ENCODE results near the gene PLXNA1.

Gene PLXNA1

DNA sequence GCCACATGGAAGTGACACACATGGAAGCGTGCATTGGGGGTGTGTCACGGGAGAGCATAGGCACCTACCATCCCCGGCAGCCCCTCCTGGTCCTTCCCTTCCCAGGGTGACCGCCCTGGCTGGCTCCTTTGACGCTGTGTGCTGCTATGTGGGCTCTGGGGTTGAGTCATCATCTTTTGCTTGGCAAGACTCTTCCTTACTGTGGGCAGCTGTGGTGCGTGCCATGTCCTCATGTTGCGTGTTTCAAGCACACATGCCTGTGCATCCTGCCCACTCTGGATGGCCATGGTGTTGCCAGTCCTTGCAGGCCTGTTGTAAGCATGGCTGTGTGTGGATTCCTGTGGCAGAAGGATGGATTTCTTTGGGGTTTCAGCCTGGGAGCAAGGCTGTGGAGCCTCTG is 14.0 kb downstream of the PLXNA1 start:
- H3K27ac ChIP-seq (ENCODE audit: low read length): no peak overlapping the region
- TF ChIP-seq EZH2 (optimal IDR thresholded peaks at IDR 0.05; ENCODE audit: low read depth, low read length) (no peak), CTCF (IDR thresholded peaks at IDR 0.05; ENCODE audit: low read length) (no peak)
- no peak overlapping the region for H3K4me2 ChIP-seq (ENCODE audit: low read depth, low read length)
- no peaks in the 10 kb centered on the region for H3K79me2 ChIP-seq (ENCODE audit: low read length)
- no peaks in the 10 kb centered on the region for H4K20me1 ChIP-seq (ENCODE audit: insufficient read depth, low read length)
- H3K9me3 ChIP-seq (replicated peaks; ENCODE audit: insufficient read depth, low read length): no peaks in the 10 kb centered on the region
- H3K4me1 ChIP-seq (ENCODE audit: low read length): no peaks in the 10 kb centered on the region
- H2AFZ ChIP-seq (ENCODE audit: low read length): no peak overlapping the region
- DNase-seq: no peak
- H3K9me2 ChIP-seq (replicated peaks; ENCODE audit: insufficient read depth, low read length): no peaks in the 10 kb centered on the region
- no peaks in the 10 kb centered on the region for H3K36me3 ChIP-seq (replicated peaks; ENCODE audit: insufficient read depth, low read length)
- H3F3A ChIP-seq (ENCODE audit: insufficient read depth, low read length): no peaks in the 10 kb centered on the region
- H3K4me3 ChIP-seq (ENCODE audit: low read length): no peak overlapping the region
- no peak overlapping the region for H3K9ac ChIP-seq (ENCODE audit: low read length)
- H3K27me3 ChIP-seq (replicated peaks; ENCODE audit: insufficient read depth, low read length): no peaks in the 10 kb centered on the region

DNA sequence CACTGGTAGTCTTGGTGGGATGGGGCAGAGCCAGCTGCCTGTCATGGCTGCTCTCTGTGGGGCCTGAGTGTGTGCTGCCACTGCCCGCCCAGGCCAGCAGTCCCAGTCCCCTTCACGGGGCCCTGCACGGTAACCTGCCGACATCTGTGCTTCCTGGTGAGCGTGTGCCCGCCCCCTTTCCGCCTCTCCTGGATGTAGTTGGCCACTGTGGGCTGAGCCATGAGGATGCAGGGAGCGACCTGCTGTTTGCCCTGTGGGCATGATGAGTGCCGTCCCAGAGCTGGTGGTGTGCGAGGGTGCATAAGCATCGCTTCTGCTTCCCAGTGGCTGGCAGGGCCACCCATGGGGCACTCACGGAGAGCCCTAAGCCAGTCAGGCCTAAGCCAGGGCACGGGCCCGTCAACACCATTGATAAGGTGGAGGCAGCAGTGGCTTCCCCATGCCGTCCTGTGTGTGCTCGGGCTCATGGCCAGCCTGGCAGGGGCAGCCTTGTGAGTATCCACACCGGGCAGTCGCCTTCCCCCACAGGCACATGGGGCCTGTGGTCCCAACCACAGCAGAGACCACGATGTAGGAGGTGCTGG is 14.6 kb downstream of the PLXNA1 start:
- H3K4me1 ChIP-seq (ENCODE audit: low read length): no peaks in the 10 kb centered on the region
- DNase-seq: no peak
- no peak overlapping the region for H3K4me2 ChIP-seq (ENCODE audit: low read depth, low read length)
- no peaks in the 10 kb centered on the region for H3K79me2 ChIP-seq (ENCODE audit: low read length)
- H3K36me3 ChIP-seq (replicated peaks; ENCODE audit: insufficient read depth, low read length): no peaks in the 10 kb centered on the region
- H3K9me2 ChIP-seq (replicated peaks; ENCODE audit: insufficient read depth, low read length): no peaks in the 10 kb centered on the region
- H2AFZ ChIP-seq (ENCODE audit: low read length): no peak overlapping the region
- no peak overlapping the region for H3K9ac ChIP-seq (ENCODE audit: low read length)
- no peak overlapping the region for H3K27ac ChIP-seq (ENCODE audit: low read length)
- no peaks in the 10 kb centered on the region for H3F3A ChIP-seq (ENCODE audit: insufficient read depth, low read length)
- no peaks in the 10 kb centered on the region for H3K27me3 ChIP-seq (replicated peaks; ENCODE audit: insufficient read depth, low read length)
- TF ChIP-seq EZH2phosphoT487 (IDR thresholded peaks at IDR 0.05; ENCODE audit: low read length): no peak
- TF ChIP-seq EZH2 (optimal IDR thresholded peaks at IDR 0.05; ENCODE audit: low read depth, low read length): no peak
- no peak for TF ChIP-seq CTCF (IDR thresholded peaks at IDR 0.05; ENCODE audit: low read length)
- H3K4me3 ChIP-seq (ENCODE audit: low read length): no peak overlapping the region
- H3K9me3 ChIP-seq (replicated peaks; ENCODE audit: insufficient read depth, low read length): no peaks in the 10 kb centered on the region
- H4K20me1 ChIP-seq (ENCODE audit: insufficient read depth, low read length): no peaks in the 10 kb centered on the region

DNA sequence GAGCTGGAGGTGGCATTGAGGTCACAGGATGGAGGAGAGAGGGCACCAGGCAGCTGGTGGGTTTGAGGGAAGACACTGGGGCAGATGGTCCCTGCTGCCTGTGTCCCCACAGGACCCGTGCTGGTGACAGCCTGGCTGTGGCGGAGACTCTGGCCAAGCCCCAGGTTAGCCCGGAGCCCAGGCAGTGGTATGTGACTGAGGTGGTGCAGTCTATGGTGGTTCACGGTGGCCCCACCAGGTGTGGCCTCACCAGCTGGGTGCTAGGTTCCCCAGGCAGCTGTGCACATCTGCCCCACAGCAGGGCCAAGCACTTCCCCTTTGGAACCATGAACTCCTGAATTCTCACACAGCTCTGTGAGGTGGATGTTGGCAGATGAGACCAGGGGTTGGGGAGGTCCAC is 15.4 kb downstream of the PLXNA1 start:
- TF ChIP-seq EZH2phosphoT487 (IDR thresholded peaks at IDR 0.05; ENCODE audit: low read length): no peak
- TF ChIP-seq CTCF (IDR thresholded peaks at IDR 0.05; ENCODE audit: low read length): no peak
- no peak for TF ChIP-seq EZH2 (optimal IDR thresholded peaks at IDR 0.05; ENCODE audit: low read depth, low read length)
- H3K27me3 ChIP-seq (replicated peaks; ENCODE audit: insufficient read depth, low read length): no peaks in the 10 kb centered on the region
- H3K36me3 ChIP-seq (replicated peaks; ENCODE audit: insufficient read depth, low read length): no peaks in the 10 kb centered on the region
- no peaks in the 10 kb centered on the region for H4K20me1 ChIP-seq (ENCODE audit: insufficient read depth, low read length)
- H3K4me2 ChIP-seq (ENCODE audit: low read depth, low read length): no peak overlapping the region
- no peaks in the 10 kb centered on the region for H3K9me3 ChIP-seq (replicated peaks; ENCODE audit: insufficient read depth, low read length)
- no peaks in the 10 kb centered on the region for H3F3A ChIP-seq (ENCODE audit: insufficient read depth, low read length)
- no peaks in the 10 kb centered on the region for H3K4me1 ChIP-seq (ENCODE audit: low read length)
- no peak for DNase-seq
- H2AFZ ChIP-seq (ENCODE audit: low read length): no peak overlapping the region
- H3K9ac ChIP-seq (ENCODE audit: low read length): no peak overlapping the region
- H3K79me2 ChIP-seq (ENCODE audit: low read length): no peaks in the 10 kb centered on the region
- no peaks in the 10 kb centered on the region for H3K9me2 ChIP-seq (replicated peaks; ENCODE audit: insufficient read depth, low read length)
- no peak overlapping the region for H3K27ac ChIP-seq (ENCODE audit: low read length)
- no peak overlapping the region for H3K4me3 ChIP-seq (ENCODE audit: low read length)

Data from MM.1S (cell line).